ENCODE data around the gene CRIP1. TPM values are rescaled to one million over a fixed set of nuclear protein-coding genes. Genes with fewer than 3 reads are reported as not detected.

The CRIP1 gene
- total RNA-seq, 1 donor from 2014 or later, result 29.5 TPM

DNA sequence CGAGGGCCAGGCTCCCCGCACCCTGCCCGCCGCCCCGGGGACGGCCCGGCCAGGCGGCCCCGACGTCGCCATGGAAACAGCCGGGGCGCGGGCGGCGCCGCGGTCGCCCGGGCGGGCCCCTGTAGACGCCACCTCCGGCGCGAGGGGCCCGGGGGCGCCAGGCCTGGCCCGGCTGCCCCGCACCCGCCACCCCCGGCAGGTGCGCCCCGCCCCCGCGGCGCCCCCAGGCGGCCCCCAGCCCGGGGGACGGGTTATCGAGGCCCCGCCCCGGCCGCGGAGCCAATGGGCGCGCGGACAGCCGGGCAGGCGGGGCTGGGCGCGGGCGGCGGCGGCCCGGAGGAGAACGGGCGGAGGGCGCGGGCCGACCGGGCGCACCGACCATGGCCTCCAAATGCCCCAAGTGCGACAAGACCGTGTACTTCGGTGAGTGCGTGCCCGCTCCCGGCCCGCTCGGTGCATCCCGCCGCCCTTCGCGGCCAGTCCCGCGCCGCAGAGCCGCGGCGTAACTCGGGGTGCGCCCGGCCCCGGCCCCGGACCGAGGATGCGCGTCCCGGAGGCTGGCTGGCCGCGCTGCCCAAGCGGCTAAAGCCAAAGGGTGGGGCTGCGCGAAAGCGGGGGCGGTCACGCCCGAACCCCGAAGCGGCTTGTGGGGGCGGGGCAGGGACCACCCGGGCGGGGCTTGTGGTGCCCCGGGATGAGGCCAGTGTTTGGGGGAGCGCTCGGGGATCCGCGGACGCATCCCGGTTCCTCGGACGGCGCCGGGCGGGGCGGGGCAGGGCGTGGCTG is 12.0 kb upstream of the CRIP1 start, which contains the start of gene CRIP2:
CRIP2 (plus strand) TSS at position 339 of the 786 bp plus-strand sequence; CDS start at position 381, 42 bp downstream.
- H3K9me3 ChIP-seq (ENCODE audit: insufficient read depth, low read depth, low read length), result no peaks in the 10 kb centered on the region
- H3K9ac ChIP-seq (ENCODE audit: low read length), result peak within 1 kb of the TSS; percentile 88
- peak within 1 kb of the TSS; percentile 73 for H3K4me3 ChIP-seq (ENCODE audit: insufficient read depth, low read depth, low read length)
- no peaks in the 10 kb centered on the region for H3K9me3 Mint-ChIP-seq (ENCODE audit: unreplicated experiment)
- no peak within 1 kb of the TSS for H3K27ac Mint-ChIP-seq (ENCODE audit: unreplicated experiment)
- peaks cover 29% of the 10 kb centered on the region for H3K4me1 ChIP-seq (ENCODE audit: insufficient read depth, low read length)
- no peaks in the 10 kb centered on the region for H3K36me3 ChIP-seq (ENCODE audit: insufficient read depth, low read length)
- H3K27me3 Mint-ChIP-seq (ENCODE audit: low read depth, unreplicated experiment), result peaks cover 1% of the 10 kb centered on the region
- peak within 1 kb of the TSS; percentile 78 for H3K4me3 Mint-ChIP-seq (ENCODE audit: unreplicated experiment)
- H3K27ac ChIP-seq (ENCODE audit: low read depth, low read length), result peak within 1 kb of the TSS; percentile 79
- DNase-seq (ENCODE audit: low read depth), result no peak
- peaks cover 34% of the 10 kb centered on the region for H4K20me1 ChIP-seq (ENCODE audit: insufficient read depth, low read length)
- peak within 1 kb of the TSS; percentile 97 for H3K4me2 ChIP-seq (ENCODE audit: low read length)
- peaks cover under 1% of the 10 kb centered on the region for H3K36me3 Mint-ChIP-seq (ENCODE audit: low read depth, unreplicated experiment)
- peak within 1 kb of the TSS; percentile 69 for H2AFZ ChIP-seq (ENCODE audit: low read depth, low read length)
- no peak for FAIRE-seq
- H3K27me3 ChIP-seq (ENCODE audit: insufficient read depth, low read length), result no peaks in the 10 kb centered on the region
- peaks cover 4% of the 10 kb centered on the region for H3K4me1 Mint-ChIP-seq (ENCODE audit: low read depth, unreplicated experiment)
- H3K79me2 ChIP-seq (ENCODE audit: insufficient read depth, low read length), result peaks cover 25% of the 10 kb centered on the region
- TF ChIP-seq, protein P1, sequence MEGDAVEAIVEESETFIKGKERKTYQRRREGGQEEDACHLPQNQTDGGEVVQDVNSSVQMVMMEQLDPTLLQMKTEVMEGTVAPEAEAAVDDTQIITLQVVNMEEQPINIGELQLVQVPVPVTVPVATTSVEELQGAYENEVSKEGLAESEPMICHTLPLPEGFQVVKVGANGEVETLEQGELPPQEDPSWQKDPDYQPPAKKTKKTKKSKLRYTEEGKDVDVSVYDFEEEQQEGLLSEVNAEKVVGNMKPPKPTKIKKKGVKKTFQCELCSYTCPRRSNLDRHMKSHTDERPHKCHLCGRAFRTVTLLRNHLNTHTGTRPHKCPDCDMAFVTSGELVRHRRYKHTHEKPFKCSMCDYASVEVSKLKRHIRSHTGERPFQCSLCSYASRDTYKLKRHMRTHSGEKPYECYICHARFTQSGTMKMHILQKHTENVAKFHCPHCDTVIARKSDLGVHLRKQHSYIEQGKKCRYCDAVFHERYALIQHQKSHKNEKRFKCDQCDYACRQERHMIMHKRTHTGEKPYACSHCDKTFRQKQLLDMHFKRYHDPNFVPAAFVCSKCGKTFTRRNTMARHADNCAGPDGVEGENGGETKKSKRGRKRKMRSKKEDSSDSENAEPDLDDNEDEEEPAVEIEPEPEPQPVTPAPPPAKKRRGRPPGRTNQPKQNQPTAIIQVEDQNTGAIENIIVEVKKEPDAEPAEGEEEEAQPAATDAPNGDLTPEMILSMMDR (IDR thresholded peaks at IDR 0.05; ENCODE audit: insufficient read depth, low read depth, low read length), result no peak
- no peak for TF ChIP-seq EZH2 (IDR thresholded peaks at IDR 0.05; ENCODE audit: insufficient read depth, low read length)

DNA sequence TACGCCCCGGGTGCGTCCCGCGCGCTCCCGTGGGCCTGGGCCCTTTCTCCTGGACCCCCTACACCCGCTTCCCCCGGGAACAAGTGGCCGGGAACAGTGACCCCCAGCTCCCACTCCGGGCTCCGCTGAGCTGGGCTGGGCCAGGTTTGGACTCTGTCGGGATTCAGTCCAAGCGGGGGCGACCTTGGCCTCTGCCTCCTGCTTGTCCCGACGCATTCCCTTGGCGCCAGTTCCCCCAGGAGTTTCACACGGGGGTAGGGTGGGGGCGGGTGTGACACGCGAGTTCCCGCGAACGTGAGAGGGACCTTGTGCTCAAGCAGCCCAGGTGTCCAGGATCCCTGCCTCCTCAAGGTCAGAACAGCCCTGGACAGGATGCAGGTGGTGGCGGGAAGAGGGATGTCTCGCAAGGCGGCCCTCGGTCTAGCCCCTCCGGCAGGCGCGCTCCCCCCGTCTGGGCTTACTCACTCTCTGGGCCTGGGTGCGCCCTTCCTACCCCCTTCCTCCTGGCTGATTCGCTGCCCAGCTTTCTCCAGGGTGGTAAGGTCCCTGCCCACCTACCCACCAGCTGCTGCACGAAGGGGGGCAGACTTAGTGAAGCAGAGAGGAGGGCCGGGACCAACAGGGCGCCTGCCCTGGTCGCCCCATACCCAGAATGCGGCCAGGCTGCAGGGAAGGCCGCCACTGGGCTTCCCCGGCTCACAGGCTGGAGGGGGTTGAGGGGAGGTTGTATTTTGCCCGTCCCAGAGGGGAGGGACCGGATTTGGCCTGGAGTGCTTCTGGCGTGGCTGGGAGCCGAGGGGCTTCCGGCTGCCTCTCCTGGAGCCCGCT is 11.2 kb upstream of the CRIP1 start:
- Histone ChIP-seq H2AFZ (ENCODE audit: low read depth, low read length) (peak overlapping the region; percentile 69), H4K20me1 (ENCODE audit: insufficient read depth, low read length) (peaks cover 34% of the 10 kb centered on the region), H3K9me3 (ENCODE audit: insufficient read depth, low read depth, low read length) (no peaks in the 10 kb centered on the region), H3K9ac (ENCODE audit: low read length) (peak overlapping the region; percentile 88), H3K36me3 (ENCODE audit: insufficient read depth, low read length) (no peaks in the 10 kb centered on the region), H3K27me3 (ENCODE audit: insufficient read depth, low read length) (no peaks in the 10 kb centered on the region), H3K4me2 (ENCODE audit: low read length) (peak overlapping the region; percentile 97), H3K4me3 (ENCODE audit: insufficient read depth, low read depth, low read length) (peak overlapping the region; percentile 73), H3K27ac (ENCODE audit: low read depth, low read length) (peak overlapping the region; percentile 62), H3K4me1 (ENCODE audit: insufficient read depth, low read length) (peaks cover 29% of the 10 kb centered on the region), H3K79me2 (ENCODE audit: insufficient read depth, low read length) (peaks cover 25% of the 10 kb centered on the region)
- peaks cover 3% of the 10 kb centered on the region for H3K36me3 Mint-ChIP-seq (ENCODE audit: low read depth, unreplicated experiment)
- H3K4me1 Mint-ChIP-seq (ENCODE audit: low read depth, unreplicated experiment), result peaks cover 4% of the 10 kb centered on the region
- H3K4me3 Mint-ChIP-seq (ENCODE audit: unreplicated experiment), result peak overlapping the region; percentile 78
- no peak overlapping the region for H3K27ac Mint-ChIP-seq (ENCODE audit: unreplicated experiment)
- TF ChIP-seq, protein P1 (IDR thresholded peaks at IDR 0.05; ENCODE audit: insufficient read depth, low read depth, low read length), result no peak
- no peak for TF ChIP-seq EZH2 (IDR thresholded peaks at IDR 0.05; ENCODE audit: insufficient read depth, low read length)
- no peaks in the 10 kb centered on the region for H3K9me3 Mint-ChIP-seq (ENCODE audit: unreplicated experiment)
- peaks cover 5% of the 10 kb centered on the region for H3K27me3 Mint-ChIP-seq (ENCODE audit: low read depth, unreplicated experiment)
- FAIRE-seq, result no peak
- DNase-seq (ENCODE audit: low read depth), result peak; percentile 43
